ENCODE data around the gene GCNT3. TPM values are rescaled to one million over a fixed set of nuclear protein-coding genes. Genes with fewer than 3 reads are reported as not detected.

The GCNT3 gene
- total RNA-seq, 2 donors from 2014 or later: 261 to 365 TPM

DNA sequence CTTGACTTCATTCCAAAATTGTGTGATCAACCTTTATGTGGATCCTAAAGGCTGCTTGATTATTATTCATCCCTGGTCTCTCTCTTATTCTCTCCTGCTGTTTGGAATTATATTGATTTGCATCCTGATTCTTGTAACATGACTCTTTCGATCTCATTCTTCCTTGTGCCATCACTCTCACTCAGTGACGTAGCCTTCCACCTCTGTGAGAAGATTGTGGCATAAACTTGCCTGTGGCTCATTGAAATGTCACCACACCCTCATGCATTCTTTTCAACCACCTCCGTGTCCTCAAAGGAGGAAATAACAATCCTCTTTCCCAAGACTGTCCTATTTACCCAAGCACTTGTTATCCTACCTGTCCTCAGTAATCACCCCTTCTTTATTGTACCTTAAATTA is 41.3 kb upstream of the GCNT3 start:
- TF ChIP-seq, protein P1, sequence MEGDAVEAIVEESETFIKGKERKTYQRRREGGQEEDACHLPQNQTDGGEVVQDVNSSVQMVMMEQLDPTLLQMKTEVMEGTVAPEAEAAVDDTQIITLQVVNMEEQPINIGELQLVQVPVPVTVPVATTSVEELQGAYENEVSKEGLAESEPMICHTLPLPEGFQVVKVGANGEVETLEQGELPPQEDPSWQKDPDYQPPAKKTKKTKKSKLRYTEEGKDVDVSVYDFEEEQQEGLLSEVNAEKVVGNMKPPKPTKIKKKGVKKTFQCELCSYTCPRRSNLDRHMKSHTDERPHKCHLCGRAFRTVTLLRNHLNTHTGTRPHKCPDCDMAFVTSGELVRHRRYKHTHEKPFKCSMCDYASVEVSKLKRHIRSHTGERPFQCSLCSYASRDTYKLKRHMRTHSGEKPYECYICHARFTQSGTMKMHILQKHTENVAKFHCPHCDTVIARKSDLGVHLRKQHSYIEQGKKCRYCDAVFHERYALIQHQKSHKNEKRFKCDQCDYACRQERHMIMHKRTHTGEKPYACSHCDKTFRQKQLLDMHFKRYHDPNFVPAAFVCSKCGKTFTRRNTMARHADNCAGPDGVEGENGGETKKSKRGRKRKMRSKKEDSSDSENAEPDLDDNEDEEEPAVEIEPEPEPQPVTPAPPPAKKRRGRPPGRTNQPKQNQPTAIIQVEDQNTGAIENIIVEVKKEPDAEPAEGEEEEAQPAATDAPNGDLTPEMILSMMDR (IDR thresholded peaks at IDR 0.05): no peak
- H3K4me3 ChIP-seq: no peak overlapping the region
- no peaks in the 10 kb centered on the region for H3K9me3 ChIP-seq
- no peak overlapping the region for H3K9ac ChIP-seq (ENCODE audit: low read depth in 2 of 2, low read length in 2 of 2)
- H3K36me3 ChIP-seq: no peaks in the 10 kb centered on the region
- H3K4me1 ChIP-seq: no peaks in the 10 kb centered on the region
- peak; percentile 74 for DNase-seq
- intact Hi-C loops (cut with DNase I): no loop called here
- H3K27ac ChIP-seq: peak overlapping the region; percentile 81
- H3K27me3 ChIP-seq: no peaks in the 10 kb centered on the region

GRCh38 chr15:59571606-59572005 is 40.0 kb upstream of the GCNT3 start:
- no peak for DNase-seq
- no peaks in the 10 kb centered on the region for H3K36me3 ChIP-seq
- intact Hi-C loops (cut with DNase I): no loop called here
- TF ChIP-seq, protein P1 (IDR thresholded peaks at IDR 0.05): no peak
- H3K9me3 ChIP-seq: no peaks in the 10 kb centered on the region
- H3K4me1 ChIP-seq: no peaks in the 10 kb centered on the region
- no peak overlapping the region for H3K9ac ChIP-seq (ENCODE audit: low read depth in 2 of 2, low read length in 2 of 2)
- H3K27me3 ChIP-seq: no peaks in the 10 kb centered on the region
- no peak overlapping the region for H3K27ac ChIP-seq
- H3K4me3 ChIP-seq: no peak overlapping the region

- Histone ChIP-seq H3K9me3 (no peaks in the 10 kb centered on the region), H3K4me3 (no peak overlapping the region), H3K36me3 (no peaks in the 10 kb centered on the region), H3K27me3 (no peaks in the 10 kb centered on the region), H3K9ac (ENCODE audit: low read depth in 2 of 2, low read length in 2 of 2) (no peak overlapping the region), H3K27ac (no peak overlapping the region), H3K4me1 (peaks cover 4% of the 10 kb centered on the region)
- TF ChIP-seq, protein P1 (IDR thresholded peaks at IDR 0.05): no peak
- no peak for DNase-seq
- intact Hi-C loops (cut with DNase I): no loop called here
Observed at GRCh38 chr15:59583088-59583487, 28.5 kb upstream of the GCNT3 start.

- no peaks in the 10 kb centered on the region for H3K27me3 ChIP-seq
Observed at GRCh38 chr15:59587085-59587826, 24.3 kb upstream of the GCNT3 start.

GRCh38 chr15:59590027-59590426 is 21.6 kb upstream of the GCNT3 start:
- intact Hi-C loops (cut with DNase I): no loop called here
- H3K27ac ChIP-seq: no peak overlapping the region
- H3K9ac ChIP-seq (ENCODE audit: low read depth in 2 of 2, low read length in 2 of 2): no peak overlapping the region
- TF ChIP-seq, protein P1 (IDR thresholded peaks at IDR 0.05): no peak
- H3K9me3 ChIP-seq: no peaks in the 10 kb centered on the region
- H3K4me3 ChIP-seq: no peak overlapping the region
- no peaks in the 10 kb centered on the region for H3K36me3 ChIP-seq
- H3K4me1 ChIP-seq: peaks cover 4% of the 10 kb centered on the region
- no peaks in the 10 kb centered on the region for H3K27me3 ChIP-seq
- no peak for DNase-seq

More at GRCh38 chr15:59587085-59587826, 24.3 kb upstream of the GCNT3 start:
- H3K4me3 ChIP-seq: no peak overlapping the region
- intact Hi-C loops (cut with DNase I): no loop called here
- no peak for DNase-seq
- no peak overlapping the region for H3K9ac ChIP-seq (ENCODE audit: low read depth in 2 of 2, low read length in 2 of 2)
- peak overlapping the region; percentile 38 for H3K27ac ChIP-seq
- peaks cover 4% of the 10 kb centered on the region for H3K4me1 ChIP-seq
- no peaks in the 10 kb centered on the region for H3K36me3 ChIP-seq
- no peaks in the 10 kb centered on the region for H3K9me3 ChIP-seq
- TF ChIP-seq, protein P1 (IDR thresholded peaks at IDR 0.05): no peak

All from colonic mucosa (tissue), 4 donors.